Measurements from ENCODE around the gene MANEA. TPM values are rescaled to one million over a fixed set of nuclear protein-coding genes. Genes with fewer than 3 reads are reported as not detected.

Gene MANEA
- total and polyA plus RNA-seq, 2 of the 13 experiments (the other 11 are each of a cell fraction or from before 2014, with no cell fraction given): 10.0 to 10.9 TPM

- no peak for FAIRE-seq
- no TSS peak for BruUV-seq (replicated peaks)
- WGBS (ENCODE audit: low lambda C conversion rate): 100% methylated on average over 1 of the region's 1 CpG
- in situ Hi-C loops (cut with HindIII; ENCODE audit: extremely low pct_ligation_motif_present, low pct_unique_long_range_greater_than_20kb): loop anchor here (25.0 kb wide), 1 partner anchor 273 kb away; no protein-coding TSS in a partner anchor
- ChIA-PET POLR2A (no interaction called here), CTCF (ENCODE audit: low intra/inter-chr PET ratio, low total read pairs) (no interaction called here)
- TF ChIP-seq ZFP36L2 (CRISPR knock-in tag; IDR thresholded peaks at IDR 0.05): no peak
- peak; percentile 70 for TF ChIP-seq MAFF (IDR thresholded peaks at IDR 0.05; ENCODE audit: low read depth, low read length)
- TF ChIP-seq EHMT2 (IDR thresholded peaks at IDR 0.05; ENCODE audit: borderline replicate concordance, low read depth, low read length): no peak
- peak; percentile 73 to 79 for TF ChIP-seq MAFK (conservative IDR thresholded peaks at IDR 0.05 in 1 of 2, IDR thresholded peaks at IDR 0.05 in 1 of 2; ENCODE audit: low read length in 2 of 2)
- TF ChIP-seq BRF2 (CRISPR knock-in tag; IDR thresholded peaks at IDR 0.05): no peak
- Histone ChIP-seq H4K20me1 (ENCODE audit: insufficient read depth, low read length) (no peaks in the 10 kb centered on the region), H3K4me3 (replicated peaks in 1 of 3; ENCODE audit: insufficient read depth in 1 of 3, low read depth in 2 of 3, low read length in 3 of 3) (no peak overlapping the region), H3K9ac (ENCODE audit: insufficient read depth, low read depth, low read length) (no peak overlapping the region), H3K79me2 (ENCODE audit: insufficient read depth, low read length) (no peaks in the 10 kb centered on the region), H2AFZ (ENCODE audit: low read length) (no peak overlapping the region), H3K27me3 (ENCODE audit: control insufficient read depth in 1 of 2, insufficient read depth in 2 of 2, low read length in 2 of 2) (no peaks in the 10 kb centered on the region), H3K27ac (ENCODE audit: extremely low read length, insufficient read depth, low read length) (no peak overlapping the region), H3K9me3 (ENCODE audit: low read length) (peaks cover 5% of the 10 kb centered on the region; the same call in 1 of the 2 replicates), H3K36me3 (replicated peaks in 1 of 2; ENCODE audit: control insufficient read depth in 1 of 2, insufficient read depth in 2 of 2, low read length in 2 of 2) (peaks cover 2 to 8% of the 10 kb centered on the region in 2 experiments; a peak in 1 of 5 replicates), H3K4me2 (ENCODE audit: low read depth, low read length) (no peak overlapping the region), H3K4me1 (ENCODE audit: insufficient read depth, low read length) (peaks cover 9% of the 10 kb centered on the region)
- intact Hi-C loops (cut with micrococcal nuclease; ENCODE audit: unreplicated experiment): no loop called here
- ATAC-seq: no peak
- no peak for DNase-seq (ENCODE audit: low spot score)
These were observed 11.7 kb downstream of the MANEA start for GRCh38 chr6:95589067-95589466.

GRCh38 chr6:95589826-95590570 lies 12.7 kb downstream of the MANEA start:
- Histone ChIP-seq H3K4me1 (ENCODE audit: insufficient read depth, low read length) (peaks cover 9% of the 10 kb centered on the region), H3K4me2 (ENCODE audit: low read depth, low read length) (no peak overlapping the region), H3K36me3 (replicated peaks in 1 of 2; ENCODE audit: control insufficient read depth in 1 of 2, insufficient read depth in 2 of 2, low read length in 2 of 2) (peaks cover 2 to 8% of the 10 kb centered on the region in 2 experiments; a peak in 1 of 5 replicates), H2AFZ (ENCODE audit: low read length) (no peak overlapping the region), H4K20me1 (ENCODE audit: insufficient read depth, low read length) (no peaks in the 10 kb centered on the region), H3K4me3 (replicated peaks in 1 of 3; ENCODE audit: insufficient read depth in 1 of 3, low read depth in 2 of 3, low read length in 3 of 3) (no peak overlapping the region), H3K79me2 (ENCODE audit: insufficient read depth, low read length) (no peaks in the 10 kb centered on the region), H3K9ac (ENCODE audit: insufficient read depth, low read depth, low read length) (no peak overlapping the region), H3K27ac (ENCODE audit: extremely low read length, insufficient read depth, low read length) (no peak overlapping the region), H3K27me3 (ENCODE audit: control insufficient read depth in 1 of 2, insufficient read depth in 2 of 2, low read length in 2 of 2) (no peaks in the 10 kb centered on the region), H3K9me3 (ENCODE audit: low read length) (no peaks in the 10 kb centered on the region)
- FAIRE-seq (no peak), DNase-seq (ENCODE audit: low spot score) (no peak), ATAC-seq (no peak)
- TF ChIP-seq ZNF761 (CRISPR knock-in tag; conservative IDR thresholded peaks at IDR 0.05): no peak
- no peak for TF ChIP-seq GABPB1 (CRISPR knock-in tag; IDR thresholded peaks at IDR 0.05)
- no peak for TF ChIP-seq RFX1 (IDR thresholded peaks at IDR 0.05)
- no peak for TF ChIP-seq PPARG (CRISPR knock-in tag; conservative IDR thresholded peaks at IDR 0.05)
- no peak for TF ChIP-seq MLLT10 (CRISPR knock-in tag; IDR thresholded peaks at IDR 0.05)
- no peak for TF ChIP-seq ASH2L (IDR thresholded peaks at IDR 0.05; ENCODE audit: insufficient read length, low read depth, low read length)
- no peak for TF ChIP-seq BRF2 (CRISPR knock-in tag; IDR thresholded peaks at IDR 0.05)
- in situ Hi-C loops (cut with HindIII; ENCODE audit: extremely low pct_ligation_motif_present, low pct_unique_long_range_greater_than_20kb): loop anchor here (25.0 kb wide), 1 partner anchor 272 kb away; no protein-coding TSS in a partner anchor
- BruUV-seq (replicated peaks): no TSS peak
- 70% methylated on average over 4 of the region's 4 CpGs for WGBS (ENCODE audit: low lambda C conversion rate)
- POLR2A ChIA-PET: no interaction called here
- CTCF ChIA-PET (ENCODE audit: low intra/inter-chr PET ratio, low total read pairs): no interaction called here
- intact Hi-C loops (cut with micrococcal nuclease; ENCODE audit: unreplicated experiment): no loop called here

Measured in HepG2 (cell line).